Ramos (cell line): ENCODE measurements around the gene RRAGC.
"Not testable (repeated sequence)": the region's sequence is repeated elsewhere in the genome, so short reads cannot be mapped to it uniquely, and the experiment has no call there.

Experiments
- in situ Hi-C: fragments of 300-500 bp; cut with MboI; formaldehyde crosslinking; loops from one replicate; pipeline ENCODE4 v1.14.3; 2022; ENCODE audit warnings: low sequenced_read_pairs; ENCODE audit not compliant: unreplicated experiment

RRAGC gene

DNA sequence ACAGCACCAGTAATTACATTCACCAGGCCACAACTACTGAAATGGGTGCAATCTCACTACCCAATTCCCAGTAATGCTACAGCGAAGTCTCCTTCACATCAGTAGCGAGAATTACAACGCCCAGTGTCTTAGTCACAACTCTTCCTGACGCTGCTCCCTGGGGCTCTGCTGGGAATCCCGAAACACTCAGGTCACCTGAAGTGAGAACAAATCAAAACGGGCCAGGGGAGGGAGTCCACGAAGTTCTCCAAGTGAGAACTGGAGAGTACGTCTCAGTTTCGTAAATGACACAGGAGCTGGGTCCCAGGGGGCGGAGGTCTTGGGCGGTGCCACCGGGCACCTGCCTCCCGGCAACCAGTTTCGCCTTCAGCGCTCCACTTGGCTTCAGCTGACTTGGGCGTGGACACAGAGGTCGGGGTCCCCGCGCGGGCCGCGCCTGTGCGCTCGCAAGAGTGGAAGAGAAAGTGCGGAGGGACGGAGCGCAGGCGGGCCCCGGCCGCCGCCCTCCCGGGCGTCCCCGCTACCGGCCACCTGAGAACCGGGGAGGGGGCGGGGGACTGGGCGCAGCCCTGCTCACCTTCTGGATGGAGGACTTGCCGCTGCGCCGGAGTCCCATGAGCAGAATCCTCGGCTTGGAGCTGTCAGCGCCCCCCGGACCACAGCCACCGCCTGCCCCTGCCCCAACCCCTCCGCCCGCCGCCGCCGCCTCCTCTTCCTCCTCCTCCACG lies 575 bp downstream of the RRAGC start:
- in situ Hi-C loops = no loop called here

DNA sequence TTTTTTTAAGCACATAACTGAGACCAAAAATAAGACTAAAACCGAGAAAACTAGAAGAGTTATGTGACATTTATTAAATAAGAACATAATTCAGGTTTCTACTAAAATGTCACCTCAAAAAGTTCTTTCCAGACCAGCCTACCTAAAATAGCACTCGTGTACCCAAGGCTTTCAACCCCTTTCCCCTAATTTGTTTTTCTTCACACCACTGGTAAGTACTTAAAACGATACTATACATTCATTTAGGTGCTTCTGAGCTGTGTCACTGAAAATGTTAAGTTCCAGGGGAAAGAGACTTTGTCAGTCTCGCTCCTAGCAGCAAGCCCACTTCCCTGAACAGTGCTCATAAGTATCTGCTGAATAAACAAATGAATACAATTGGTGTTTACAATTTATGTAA lies 6.8 kb downstream of the RRAGC start:
- in situ Hi-C loops = no loop called here

- in situ Hi-C loops = no loop called here
Observed at GRCh38 chr1:38848071-38848470, 11.5 kb downstream of the RRAGC start.

DNA sequence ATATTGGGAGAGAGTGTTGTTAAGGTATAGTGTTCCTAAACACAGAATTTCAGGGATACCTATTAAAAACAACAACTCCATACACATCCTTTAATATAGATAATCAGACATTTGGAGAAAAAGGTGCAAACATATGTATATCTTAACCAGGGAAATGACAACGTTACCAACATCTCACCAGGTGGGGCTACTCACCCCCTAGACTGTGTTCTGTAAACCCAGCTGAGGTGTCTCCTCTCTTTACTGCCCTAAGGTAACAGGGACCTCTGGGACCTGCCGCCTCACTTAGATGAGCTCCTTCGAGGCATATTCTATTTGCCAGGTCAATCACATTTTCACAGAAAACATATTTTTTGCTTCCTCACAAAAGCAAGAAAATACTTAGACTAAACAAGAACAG lies 13.4 kb downstream of the RRAGC start:
- in situ Hi-C loops = no loop called here

GRCh38 chr1:38845088-38845487 lies 14.5 kb downstream of the RRAGC start:
- in situ Hi-C loops = not testable (repeated sequence)

DNA sequence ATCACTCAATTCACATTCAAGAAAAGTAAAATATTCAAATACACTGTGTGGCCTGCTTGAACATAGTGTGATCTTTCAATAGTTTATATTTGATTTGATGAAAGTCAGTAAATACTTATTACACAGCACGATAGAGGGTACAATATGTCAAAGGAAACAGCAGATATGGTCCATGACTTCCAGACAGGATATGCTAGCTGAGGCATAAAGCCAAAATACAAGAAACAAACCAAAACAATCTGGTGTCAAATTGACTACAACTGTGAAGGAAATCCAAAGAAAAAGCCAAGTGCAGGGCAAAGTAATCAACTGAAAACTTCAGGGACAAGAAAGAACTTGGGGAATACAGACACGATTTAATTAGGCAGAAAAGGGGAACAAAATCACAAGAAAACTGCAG lies 19.3 kb downstream of the RRAGC start:
- in situ Hi-C loops = no loop called here

DNA sequence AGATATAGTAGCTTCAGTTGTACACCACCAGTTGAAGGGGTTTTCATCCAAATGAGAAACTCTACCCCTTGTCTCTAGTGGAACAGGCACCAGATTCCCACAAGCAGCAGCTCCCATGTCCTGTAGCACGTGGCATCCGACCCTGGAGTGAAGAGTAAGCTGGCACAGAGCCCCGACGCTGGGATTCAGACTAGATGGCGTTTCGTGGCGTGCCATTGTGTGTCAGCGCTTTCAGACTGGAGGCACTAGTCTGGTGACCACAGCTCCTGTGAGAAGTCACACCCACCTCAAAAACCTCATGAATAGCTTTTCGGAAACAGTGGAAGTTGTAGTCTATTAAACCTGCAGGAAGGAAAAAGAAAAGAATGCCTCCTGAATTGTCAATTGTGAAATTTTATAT lies 20.2 kb downstream of the RRAGC start:
- in situ Hi-C loops = no loop called here

DNA sequence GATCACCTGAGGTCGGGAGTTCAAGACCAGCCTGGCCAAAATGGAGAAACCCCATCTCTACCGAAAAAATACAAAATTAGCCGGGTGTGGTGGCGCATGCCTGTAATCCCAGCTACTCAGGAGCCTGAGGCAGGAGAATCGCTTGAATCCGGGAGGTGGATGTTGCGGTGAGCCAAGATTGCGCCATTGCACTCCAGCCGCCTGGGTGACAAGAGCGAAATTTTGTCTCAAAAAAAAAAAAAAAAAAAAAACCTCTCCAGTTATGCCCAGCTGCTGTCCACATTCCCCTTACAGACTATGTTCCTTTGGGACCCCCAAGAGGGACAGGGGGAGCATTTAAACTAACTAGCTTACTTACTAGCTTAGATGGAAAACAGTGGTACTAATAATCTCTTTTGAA lies 23.3 kb downstream of the RRAGC start:
- in situ Hi-C loops = not testable (repeated sequence)

DNA sequence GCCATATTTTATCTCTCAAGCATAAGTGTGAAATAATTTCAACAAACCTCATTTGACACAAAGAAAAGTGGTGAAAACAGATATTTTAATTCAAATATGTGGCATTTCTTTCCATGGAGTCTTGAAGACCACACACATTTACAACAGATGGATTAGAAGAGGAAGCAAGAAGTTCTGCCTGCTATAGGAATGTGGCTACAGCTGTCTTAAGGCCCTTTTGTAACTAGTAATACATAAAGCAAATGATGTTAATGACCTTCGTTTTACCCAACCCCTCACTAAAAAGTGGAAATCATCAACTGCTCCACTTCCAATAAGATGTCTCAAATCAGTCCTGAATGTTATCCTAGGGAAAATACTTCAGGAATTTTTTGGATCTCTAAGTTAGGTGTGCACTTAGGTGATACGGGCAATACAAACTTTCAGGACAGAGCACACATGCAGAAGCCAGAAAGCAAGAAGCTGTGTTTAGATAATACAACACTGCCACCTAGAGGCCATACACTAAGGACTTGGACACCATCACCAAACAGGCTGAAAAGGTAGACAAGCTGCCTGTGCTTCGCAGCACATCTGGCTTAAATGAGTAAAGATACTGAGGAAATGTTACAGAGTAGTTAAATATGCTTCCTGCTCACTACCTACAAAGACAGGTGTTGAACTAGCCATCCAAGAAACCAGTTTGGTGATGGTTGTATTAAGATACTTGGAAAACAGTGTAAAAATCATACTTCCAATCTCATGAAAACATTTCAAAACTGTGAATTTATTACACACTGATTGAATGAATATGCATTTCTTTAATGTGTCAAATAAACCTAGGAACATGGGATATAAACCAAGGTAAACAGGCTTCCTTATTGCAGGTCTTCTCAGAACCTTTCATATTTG lies 24.4 kb downstream of the RRAGC start:
- in situ Hi-C loops = no loop called here

GRCh38 chr1:38834221-38834782 lies 25.3 kb downstream of the RRAGC start:
- in situ Hi-C loops = no loop called here

- in situ Hi-C loops = no loop called here
Observed at GRCh38 chr1:38833146-38833545, 26.4 kb downstream of the RRAGC start.

GRCh38 chr1:38832370-38832734 lies 27.2 kb downstream of the RRAGC start:
- in situ Hi-C loops = no loop called here

GRCh38 chr1:38831731-38832369 lies 27.7 kb downstream of the RRAGC start:
- in situ Hi-C loops = no loop called here

DNA sequence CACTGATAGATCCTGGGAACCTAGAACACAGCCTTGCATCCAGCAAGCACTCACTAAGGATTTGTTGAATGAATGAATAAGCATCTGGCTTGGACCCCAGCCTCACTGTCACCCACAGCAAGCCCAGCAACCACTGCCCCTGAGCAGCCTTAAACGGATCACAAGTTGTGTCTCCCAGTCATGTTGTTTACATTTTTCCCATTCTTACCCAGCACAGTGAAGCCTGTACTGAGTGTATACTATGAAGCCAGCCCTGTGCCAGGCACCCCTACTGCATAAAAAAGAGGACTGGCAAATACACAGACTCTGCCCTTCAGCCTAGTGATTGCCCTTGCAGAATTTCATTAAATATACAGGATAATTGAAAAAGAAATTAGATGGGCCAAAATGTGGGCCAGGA lies 30.2 kb downstream of the RRAGC start:
- in situ Hi-C loops = no loop called here

DNA sequence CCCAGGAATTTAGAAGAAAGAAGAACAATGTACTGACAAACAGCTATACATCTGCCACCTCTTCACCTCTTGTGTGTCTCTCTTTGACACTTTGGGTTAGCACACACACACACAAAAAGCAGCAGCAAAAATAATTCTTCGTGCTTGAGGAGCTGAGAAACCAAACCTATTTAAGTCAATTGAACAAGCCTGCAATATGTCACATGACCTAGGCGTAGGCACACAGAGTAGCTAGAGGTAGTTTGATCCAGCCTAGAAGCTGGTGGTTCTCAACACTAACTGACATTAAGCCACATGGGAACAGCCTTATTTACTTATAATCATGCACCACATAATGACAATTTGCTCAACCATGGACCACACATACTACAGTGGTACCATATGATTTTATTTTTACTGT lies 32.3 kb downstream of the RRAGC start:
- in situ Hi-C loops = no loop called here

DNA sequence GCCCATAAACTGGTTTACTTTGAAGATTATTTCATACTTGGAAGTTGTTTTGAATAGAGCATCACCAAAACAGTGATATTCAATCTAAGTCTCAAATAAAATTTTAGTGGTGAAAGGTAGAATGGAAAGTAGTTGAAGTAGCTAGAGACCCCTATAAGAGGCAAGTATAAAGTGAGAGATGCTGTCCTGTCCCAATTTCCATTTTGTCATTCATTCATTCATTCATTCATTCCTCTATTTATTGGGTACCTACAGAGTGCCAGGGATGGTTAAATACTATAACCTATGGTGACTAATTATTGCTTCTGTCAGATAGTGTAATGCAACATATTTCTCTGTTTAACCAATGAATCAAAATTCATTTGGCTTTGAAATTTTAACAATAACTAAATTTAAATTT lies 32.7 kb downstream of the RRAGC start:
- in situ Hi-C loops = no loop called here

DNA sequence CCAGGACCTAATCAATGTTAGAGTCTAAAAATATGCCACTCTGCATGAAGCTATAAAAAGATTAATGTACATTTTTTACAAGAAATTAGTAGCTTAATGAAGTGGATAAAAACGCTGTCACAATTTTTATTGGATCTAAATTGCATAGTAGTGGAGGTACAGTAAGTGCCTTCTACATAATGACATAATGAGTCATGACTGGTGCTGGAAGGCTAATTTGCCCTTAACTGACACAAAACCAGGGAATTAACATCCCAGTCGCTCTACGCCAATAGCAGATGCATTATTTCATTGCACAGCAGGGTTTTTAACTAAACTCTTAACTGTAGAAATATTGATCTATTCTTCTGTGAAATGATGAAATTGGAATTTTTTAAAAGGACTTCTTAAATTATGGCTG lies 33.3 kb downstream of the RRAGC start:
- in situ Hi-C loops = no loop called here

DNA sequence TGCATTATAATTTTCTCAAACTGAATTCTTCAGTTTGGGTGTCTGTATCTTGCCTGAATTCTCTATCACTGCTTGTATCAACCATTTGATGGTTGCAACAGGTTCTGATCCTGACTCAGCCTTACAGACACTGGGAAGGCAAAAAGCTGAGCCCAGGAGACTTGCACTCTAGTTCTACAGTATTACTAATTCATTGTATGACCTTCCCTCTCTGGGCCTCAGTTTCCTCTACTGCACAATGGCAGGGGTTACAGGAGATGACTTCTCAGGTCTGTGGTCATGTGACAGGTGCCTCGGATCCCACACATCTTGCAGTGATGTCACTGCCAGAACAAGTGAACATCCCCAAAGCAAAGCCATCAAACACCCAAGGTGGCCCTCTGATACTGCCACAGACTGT lies 38.7 kb downstream of the RRAGC start:
- in situ Hi-C loops = no loop called here

GRCh38 chr1:38819516-38819915 lies 40.1 kb downstream of the RRAGC start:
- in situ Hi-C loops = no loop called here

GRCh38 chr1:38819040-38819439 lies 40.5 kb downstream of the RRAGC start:
- in situ Hi-C loops = no loop called here
